ENCODE measurements around the gene CC2D1B. TPM values are rescaled to one million over a fixed set of nuclear protein-coding genes. Genes with fewer than 3 reads are reported as not detected.

Gene CC2D1B
- total RNA-seq, 2 experiments from 2014 or later = 29.2 to 38.1 TPM

GRCh38 chr1:52352690-52353089 lies 13.3 kb downstream of the CC2D1B start:
- BruUV-seq (replicated peaks) = no TSS peak
- Histone ChIP-seq H3K36me3 (ENCODE audit: insufficient read depth, low read length) (peaks cover 67% of the 10 kb centered on the region), H3K9me2 (ENCODE audit: insufficient read depth, low read length) (no peaks in the 10 kb centered on the region), H4K20me1 (ENCODE audit: insufficient read depth, low read length) (no peaks in the 10 kb centered on the region), H3K9me3 (ENCODE audit: low read length) (no peaks in the 10 kb centered on the region), H3K4me1 (ENCODE audit: insufficient read depth, low read length, poor library complexity, severe bottlenecking) (no peaks in the 10 kb centered on the region), H3K79me2 (ENCODE audit: insufficient read depth, low read depth, low read length) (no peaks in the 10 kb centered on the region), H3K4me2 (ENCODE audit: low read length) (no peak overlapping the region), H3K4me3 (ENCODE audit: low read depth, low read length, poor library complexity, severe bottlenecking) (no peak overlapping the region), H2AFZ (ENCODE audit: low read length) (no peak overlapping the region), H3K27ac (ENCODE audit: low read depth, low read length, poor library complexity, severe bottlenecking) (no peak overlapping the region)
- DNase-seq (ENCODE audit: low spot score) = no peak
- intact Hi-C loops (cut with micrococcal nuclease; ENCODE audit: unreplicated experiment) = loop anchor here (2.0 kb wide), 1 partner anchor 24 kb away; no protein-coding TSS in a partner anchor
- TF ChIP-seq CTCF (conservative IDR thresholded peaks at IDR 0.05; ENCODE audit: low read length) = no peak
- TF ChIP-seq EZH2phosphoT487 (IDR thresholded peaks at IDR 0.05; ENCODE audit: borderline replicate concordance, low read depth, low read length) = no peak
- ChIA-PET CTCF (ENCODE audit: unreplicated experiment) (no interaction called here), POLR2A (no interaction called here)

GRCh38 chr1:52348704-52349300 lies 17.2 kb downstream of the CC2D1B start:
- Histone ChIP-seq H3K36me3 (ENCODE audit: insufficient read depth, low read length) (peaks cover 28% of the 10 kb centered on the region), H2AFZ (ENCODE audit: low read length) (no peak overlapping the region), H4K20me1 (ENCODE audit: insufficient read depth, low read length) (no peaks in the 10 kb centered on the region), H3K4me3 (ENCODE audit: low read depth, low read length, poor library complexity, severe bottlenecking) (no peak overlapping the region), H3K4me2 (ENCODE audit: low read length) (no peak overlapping the region), H3K9me2 (ENCODE audit: insufficient read depth, low read length) (no peaks in the 10 kb centered on the region), H3K4me1 (ENCODE audit: insufficient read depth, low read length, poor library complexity, severe bottlenecking) (no peaks in the 10 kb centered on the region), H3K79me2 (ENCODE audit: insufficient read depth, low read depth, low read length) (no peaks in the 10 kb centered on the region), H3K27ac (ENCODE audit: low read depth, low read length, poor library complexity, severe bottlenecking) (no peak overlapping the region), H3K9me3 (ENCODE audit: low read length) (no peaks in the 10 kb centered on the region)
- ChIA-PET CTCF (ENCODE audit: unreplicated experiment) (interaction anchor here (0.5 kb wide), 2 partner anchors 16 to 35 kb away, joined by 3 read pairs; no protein-coding TSS in a partner anchor), POLR2A (interaction anchor here (0.7 kb wide), 1 partner anchor 472 kb away, joined by 3 read pairs; no protein-coding TSS in a partner anchor)
- no peak for DNase-seq (ENCODE audit: low spot score)
- no TSS peak for BruUV-seq (replicated peaks)
- TF ChIP-seq CTCF (conservative IDR thresholded peaks at IDR 0.05; ENCODE audit: low read length) (no peak), EZH2phosphoT487 (IDR thresholded peaks at IDR 0.05; ENCODE audit: borderline replicate concordance, low read depth, low read length) (no peak)
- intact Hi-C loops (cut with micrococcal nuclease; ENCODE audit: unreplicated experiment) = no loop called here

GRCh38 chr1:52346653-52347052 lies 19.4 kb downstream of the CC2D1B start:
- H3K4me3 ChIP-seq (ENCODE audit: low read depth, low read length, poor library complexity, severe bottlenecking) = no peak overlapping the region
- ChIA-PET CTCF (ENCODE audit: unreplicated experiment) (no interaction called here), POLR2A (no interaction called here)
- no peak overlapping the region for H3K4me2 ChIP-seq (ENCODE audit: low read length)
- no peaks in the 10 kb centered on the region for H3K79me2 ChIP-seq (ENCODE audit: insufficient read depth, low read depth, low read length)
- TF ChIP-seq CTCF (conservative IDR thresholded peaks at IDR 0.05; ENCODE audit: low read length) (no peak), EZH2phosphoT487 (IDR thresholded peaks at IDR 0.05; ENCODE audit: borderline replicate concordance, low read depth, low read length) (no peak)
- intact Hi-C loops (cut with micrococcal nuclease; ENCODE audit: unreplicated experiment) = no loop called here
- no TSS peak for BruUV-seq (replicated peaks)
- no peaks in the 10 kb centered on the region for H3K9me2 ChIP-seq (ENCODE audit: insufficient read depth, low read length)
- no peaks in the 10 kb centered on the region for H3K4me1 ChIP-seq (ENCODE audit: insufficient read depth, low read length, poor library complexity, severe bottlenecking)
- no peaks in the 10 kb centered on the region for H4K20me1 ChIP-seq (ENCODE audit: insufficient read depth, low read length)
- no peak for DNase-seq (ENCODE audit: low spot score)
- no peaks in the 10 kb centered on the region for H3K9me3 ChIP-seq (ENCODE audit: low read length)
- no peak overlapping the region for H3K27ac ChIP-seq (ENCODE audit: low read depth, low read length, poor library complexity, severe bottlenecking)
- H2AFZ ChIP-seq (ENCODE audit: low read length) = no peak overlapping the region
- H3K36me3 ChIP-seq (ENCODE audit: insufficient read depth, low read length) = peaks cover 8% of the 10 kb centered on the region; the same call in 1 of the 2 replicates
